ENCODE data around the gene AMH. TPM values are rescaled to one million over a fixed set of nuclear protein-coding genes. Genes with fewer than 3 reads are reported as not detected.

AMH gene
- total and polyA plus RNA-seq, 4 donors: 0.08 to 0.59 (median 0.47) TPM; not detected in 1

GRCh38 chr19:2270157-2270422, 21.0 kb downstream of the AMH start:
- peaks cover 4 to 9% (median 8%) of the 10 kb centered on the region in 4 donors for H3K36me3 ChIP-seq (ENCODE audit: control insufficient read depth in 4 of 4, insufficient read depth in 3 of 4, low read depth in 1 of 4, low read length in 3 of 4)
- H3K9ac ChIP-seq (ENCODE audit: low read depth in 1 of 2, low read length in 2 of 2): peak overlapping the region; percentile 57 to 98
- DNase-seq (ENCODE audit: low spot score): peak; percentile 72
- peak overlapping the region; percentile 74 to 91 (median 79) for H3K4me3 ChIP-seq (ENCODE audit: low read depth in 1 of 3, low read length in 3 of 3)
- WGBS: under 1% methylated on average over 30 of the region's 30 CpGs
- TF ChIP-seq ZBTB33 (IDR thresholded peaks at IDR 0.05) (no peak), FOXA1 (IDR thresholded peaks at IDR 0.05) (no peak), EGR1 (IDR thresholded peaks at IDR 0.05; ENCODE audit: low read depth in 2 of 2) (no peak), TAF1 (conservative IDR thresholded peaks at IDR 0.05) (no peak), RAD21 (IDR thresholded peaks at IDR 0.05) (no peak), FOXA2 (IDR thresholded peaks at IDR 0.05) (no peak), NR2F2 (IDR thresholded peaks at IDR 0.05) (no peak)
- TF ChIP-seq, protein P1, sequence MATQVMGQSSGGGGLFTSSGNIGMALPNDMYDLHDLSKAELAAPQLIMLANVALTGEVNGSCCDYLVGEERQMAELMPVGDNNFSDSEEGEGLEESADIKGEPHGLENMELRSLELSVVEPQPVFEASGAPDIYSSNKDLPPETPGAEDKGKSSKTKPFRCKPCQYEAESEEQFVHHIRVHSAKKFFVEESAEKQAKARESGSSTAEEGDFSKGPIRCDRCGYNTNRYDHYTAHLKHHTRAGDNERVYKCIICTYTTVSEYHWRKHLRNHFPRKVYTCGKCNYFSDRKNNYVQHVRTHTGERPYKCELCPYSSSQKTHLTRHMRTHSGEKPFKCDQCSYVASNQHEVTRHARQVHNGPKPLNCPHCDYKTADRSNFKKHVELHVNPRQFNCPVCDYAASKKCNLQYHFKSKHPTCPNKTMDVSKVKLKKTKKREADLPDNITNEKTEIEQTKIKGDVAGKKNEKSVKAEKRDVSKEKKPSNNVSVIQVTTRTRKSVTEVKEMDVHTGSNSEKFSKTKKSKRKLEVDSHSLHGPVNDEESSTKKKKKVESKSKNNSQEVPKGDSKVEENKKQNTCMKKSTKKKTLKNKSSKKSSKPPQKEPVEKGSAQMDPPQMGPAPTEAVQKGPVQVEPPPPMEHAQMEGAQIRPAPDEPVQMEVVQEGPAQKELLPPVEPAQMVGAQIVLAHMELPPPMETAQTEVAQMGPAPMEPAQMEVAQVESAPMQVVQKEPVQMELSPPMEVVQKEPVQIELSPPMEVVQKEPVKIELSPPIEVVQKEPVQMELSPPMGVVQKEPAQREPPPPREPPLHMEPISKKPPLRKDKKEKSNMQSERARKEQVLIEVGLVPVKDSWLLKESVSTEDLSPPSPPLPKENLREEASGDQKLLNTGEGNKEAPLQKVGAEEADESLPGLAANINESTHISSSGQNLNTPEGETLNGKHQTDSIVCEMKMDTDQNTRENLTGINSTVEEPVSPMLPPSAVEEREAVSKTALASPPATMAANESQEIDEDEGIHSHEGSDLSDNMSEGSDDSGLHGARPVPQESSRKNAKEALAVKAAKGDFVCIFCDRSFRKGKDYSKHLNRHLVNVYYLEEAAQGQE (IDR thresholded peaks at IDR 0.05): no peak
- peaks cover 13 to 52% (median 38%) of the 10 kb centered on the region in 4 donors for H3K4me1 ChIP-seq (ENCODE audit: control insufficient read depth in 4 of 4, insufficient read depth in 4 of 4, low read length in 3 of 4)
- peak overlapping the region; percentile 88 to 98 for H3K27ac ChIP-seq (ENCODE audit: low read depth in 1 of 2, low read length in 2 of 2)
- H3K9me3 ChIP-seq (ENCODE audit: control insufficient read depth in 4 of 4, low read length in 3 of 4): no peaks in the 10 kb centered on the region
- no peaks in the 10 kb centered on the region for H3K27me3 ChIP-seq (ENCODE audit: control insufficient read depth in 4 of 4, insufficient read depth in 4 of 4, low read length in 3 of 4)

- under 1% methylated on average over 88 of the region's 88 CpGs for WGBS
- DNase-seq (ENCODE audit: low spot score): peak; percentile 81
- Histone ChIP-seq H3K9me3 (ENCODE audit: control insufficient read depth in 4 of 4, low read length in 3 of 4) (no peaks in the 10 kb centered on the region), H3K4me3 (ENCODE audit: low read depth in 1 of 3, low read length in 3 of 3) (peak overlapping the region; percentile 74 to 91 (median 79)), H3K9ac (ENCODE audit: low read depth in 1 of 2, low read length in 2 of 2) (peak overlapping the region; percentile 57 to 81), H3K27ac (ENCODE audit: low read depth in 1 of 2, low read length in 2 of 2) (peak overlapping the region; percentile 88 to 98), H3K27me3 (ENCODE audit: control insufficient read depth in 4 of 4, insufficient read depth in 4 of 4, low read length in 3 of 4) (no peaks in the 10 kb centered on the region), H3K4me1 (ENCODE audit: control insufficient read depth in 4 of 4, insufficient read depth in 4 of 4, low read length in 3 of 4) (peaks cover 13 to 55% (median 41%) of the 10 kb centered on the region in 4 donors), H3K36me3 (ENCODE audit: control insufficient read depth in 4 of 4, insufficient read depth in 3 of 4, low read depth in 1 of 4, low read length in 3 of 4) (peaks cover 4 to 9% (median 8%) of the 10 kb centered on the region in 4 donors)
- TF ChIP-seq HNF4A (conservative IDR thresholded peaks at IDR 0.05): no peak
- TF ChIP-seq RAD21 (IDR thresholded peaks at IDR 0.05): peak in 1 of 2 donors; percentile 3
- TF ChIP-seq, protein P1 (IDR thresholded peaks at IDR 0.05): no peak
- no peak for TF ChIP-seq JUND (IDR thresholded peaks at IDR 0.05)
- TF ChIP-seq EGR1 (IDR thresholded peaks at IDR 0.05; ENCODE audit: low read depth in 2 of 2): peak in 1 of 2 donors; percentile 84
- TF ChIP-seq YY1 (IDR thresholded peaks at IDR 0.05): peak; percentile 96
- TF ChIP-seq FOXA1 (IDR thresholded peaks at IDR 0.05): no peak
- no peak for TF ChIP-seq RXRA (IDR thresholded peaks at IDR 0.05)
- TF ChIP-seq MAX (IDR thresholded peaks at IDR 0.05): peak; percentile 29
- no peak for TF ChIP-seq SP1 (IDR thresholded peaks at IDR 0.05)
- no peak for TF ChIP-seq NR2F2 (IDR thresholded peaks at IDR 0.05)
- TF ChIP-seq, protein P2, sequence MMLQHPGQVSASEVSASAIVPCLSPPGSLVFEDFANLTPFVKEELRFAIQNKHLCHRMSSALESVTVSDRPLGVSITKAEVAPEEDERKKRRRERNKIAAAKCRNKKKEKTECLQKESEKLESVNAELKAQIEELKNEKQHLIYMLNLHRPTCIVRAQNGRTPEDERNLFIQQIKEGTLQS (IDR thresholded peaks at IDR 0.05): peak; percentile 51
- TF ChIP-seq, protein P3, sequence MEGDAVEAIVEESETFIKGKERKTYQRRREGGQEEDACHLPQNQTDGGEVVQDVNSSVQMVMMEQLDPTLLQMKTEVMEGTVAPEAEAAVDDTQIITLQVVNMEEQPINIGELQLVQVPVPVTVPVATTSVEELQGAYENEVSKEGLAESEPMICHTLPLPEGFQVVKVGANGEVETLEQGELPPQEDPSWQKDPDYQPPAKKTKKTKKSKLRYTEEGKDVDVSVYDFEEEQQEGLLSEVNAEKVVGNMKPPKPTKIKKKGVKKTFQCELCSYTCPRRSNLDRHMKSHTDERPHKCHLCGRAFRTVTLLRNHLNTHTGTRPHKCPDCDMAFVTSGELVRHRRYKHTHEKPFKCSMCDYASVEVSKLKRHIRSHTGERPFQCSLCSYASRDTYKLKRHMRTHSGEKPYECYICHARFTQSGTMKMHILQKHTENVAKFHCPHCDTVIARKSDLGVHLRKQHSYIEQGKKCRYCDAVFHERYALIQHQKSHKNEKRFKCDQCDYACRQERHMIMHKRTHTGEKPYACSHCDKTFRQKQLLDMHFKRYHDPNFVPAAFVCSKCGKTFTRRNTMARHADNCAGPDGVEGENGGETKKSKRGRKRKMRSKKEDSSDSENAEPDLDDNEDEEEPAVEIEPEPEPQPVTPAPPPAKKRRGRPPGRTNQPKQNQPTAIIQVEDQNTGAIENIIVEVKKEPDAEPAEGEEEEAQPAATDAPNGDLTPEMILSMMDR (IDR thresholded peaks at IDR 0.05; ENCODE audit: low read depth, low read length, missing input control): no peak
- TF ChIP-seq GABPA (IDR thresholded peaks at IDR 0.05 in 1 of 2, conservative IDR thresholded peaks at IDR 0.05 in 1 of 2): no peak
- no peak for TF ChIP-seq ZBTB33 (IDR thresholded peaks at IDR 0.05)
These were observed 21.5 kb downstream of the AMH start for GRCh38 chr19:2270423-2271233.
